ENCODE measurements around the gene BCKDHB. TPM values are rescaled to one million over a fixed set of nuclear protein-coding genes. Genes with fewer than 3 reads are reported as not detected.

BCKDHB gene
- total RNA-seq, 1 experiment from 2014 or later, result 16.4 TPM

DNA sequence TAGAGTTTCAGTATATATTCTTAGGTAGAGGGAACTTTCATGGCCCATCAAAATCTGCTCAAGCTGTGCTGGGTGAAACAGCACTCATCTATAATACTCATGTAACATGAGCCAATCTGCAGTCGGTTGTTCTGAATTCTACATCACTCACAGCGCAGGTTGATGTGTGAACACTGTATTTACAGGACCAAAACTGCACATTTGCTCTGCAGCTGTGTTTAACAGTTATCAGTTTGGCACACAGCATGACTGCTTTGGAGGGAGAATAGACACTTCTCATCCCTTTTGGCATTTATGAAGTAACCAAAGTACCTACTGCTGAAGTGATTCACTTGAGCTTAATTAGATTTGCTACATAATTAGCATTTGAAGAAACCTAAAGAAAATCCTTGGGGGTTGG, 225.1 kb downstream of the BCKDHB start:
- ChIA-PET POLR2A (no interaction called here), CTCF (no interaction called here)
- DNase-seq (ENCODE audit: low read depth, low spot score) (no peak), ATAC-seq (no peak)
- intact Hi-C loops (cut with micrococcal nuclease; ENCODE audit: unreplicated experiment) (no loop called here), in situ Hi-C loops (cut with HindIII; ENCODE audit: low pct_unique_long_range_greater_than_20kb, low sequenced_read_pairs) (no loop called here)
- no peaks in the 10 kb centered on the region for H3K27me3 ChIP-seq (ENCODE audit: control insufficient read depth, insufficient read depth, low read length)
- no peaks in the 10 kb centered on the region for H3K9me3 ChIP-seq (ENCODE audit: control insufficient read depth, insufficient read depth, low read depth, low read length)
- BruUV-seq (replicated peaks), result no TSS peak
- no peaks in the 10 kb centered on the region for H3K36me3 ChIP-seq (ENCODE audit: control insufficient read depth, insufficient read depth, low read length)
- TF ChIP-seq, protein P1, sequence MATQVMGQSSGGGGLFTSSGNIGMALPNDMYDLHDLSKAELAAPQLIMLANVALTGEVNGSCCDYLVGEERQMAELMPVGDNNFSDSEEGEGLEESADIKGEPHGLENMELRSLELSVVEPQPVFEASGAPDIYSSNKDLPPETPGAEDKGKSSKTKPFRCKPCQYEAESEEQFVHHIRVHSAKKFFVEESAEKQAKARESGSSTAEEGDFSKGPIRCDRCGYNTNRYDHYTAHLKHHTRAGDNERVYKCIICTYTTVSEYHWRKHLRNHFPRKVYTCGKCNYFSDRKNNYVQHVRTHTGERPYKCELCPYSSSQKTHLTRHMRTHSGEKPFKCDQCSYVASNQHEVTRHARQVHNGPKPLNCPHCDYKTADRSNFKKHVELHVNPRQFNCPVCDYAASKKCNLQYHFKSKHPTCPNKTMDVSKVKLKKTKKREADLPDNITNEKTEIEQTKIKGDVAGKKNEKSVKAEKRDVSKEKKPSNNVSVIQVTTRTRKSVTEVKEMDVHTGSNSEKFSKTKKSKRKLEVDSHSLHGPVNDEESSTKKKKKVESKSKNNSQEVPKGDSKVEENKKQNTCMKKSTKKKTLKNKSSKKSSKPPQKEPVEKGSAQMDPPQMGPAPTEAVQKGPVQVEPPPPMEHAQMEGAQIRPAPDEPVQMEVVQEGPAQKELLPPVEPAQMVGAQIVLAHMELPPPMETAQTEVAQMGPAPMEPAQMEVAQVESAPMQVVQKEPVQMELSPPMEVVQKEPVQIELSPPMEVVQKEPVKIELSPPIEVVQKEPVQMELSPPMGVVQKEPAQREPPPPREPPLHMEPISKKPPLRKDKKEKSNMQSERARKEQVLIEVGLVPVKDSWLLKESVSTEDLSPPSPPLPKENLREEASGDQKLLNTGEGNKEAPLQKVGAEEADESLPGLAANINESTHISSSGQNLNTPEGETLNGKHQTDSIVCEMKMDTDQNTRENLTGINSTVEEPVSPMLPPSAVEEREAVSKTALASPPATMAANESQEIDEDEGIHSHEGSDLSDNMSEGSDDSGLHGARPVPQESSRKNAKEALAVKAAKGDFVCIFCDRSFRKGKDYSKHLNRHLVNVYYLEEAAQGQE (IDR thresholded peaks at IDR 0.05; ENCODE audit: insufficient read depth in 1 of 2, low read depth in 2 of 2, low read length in 1 of 2), result no peak
- TF ChIP-seq SIN3A (IDR thresholded peaks at IDR 0.05; ENCODE audit: borderline replicate concordance, insufficient read depth, low read depth, low read length) (no peak), TCF7L2 (IDR thresholded peaks at IDR 0.05; ENCODE audit: low read depth, low read length) (no peak), POLR2AphosphoS5 (IDR thresholded peaks at IDR 0.05; ENCODE audit: low read depth, low read length) (no peak)
- TF ChIP-seq, protein P2, sequence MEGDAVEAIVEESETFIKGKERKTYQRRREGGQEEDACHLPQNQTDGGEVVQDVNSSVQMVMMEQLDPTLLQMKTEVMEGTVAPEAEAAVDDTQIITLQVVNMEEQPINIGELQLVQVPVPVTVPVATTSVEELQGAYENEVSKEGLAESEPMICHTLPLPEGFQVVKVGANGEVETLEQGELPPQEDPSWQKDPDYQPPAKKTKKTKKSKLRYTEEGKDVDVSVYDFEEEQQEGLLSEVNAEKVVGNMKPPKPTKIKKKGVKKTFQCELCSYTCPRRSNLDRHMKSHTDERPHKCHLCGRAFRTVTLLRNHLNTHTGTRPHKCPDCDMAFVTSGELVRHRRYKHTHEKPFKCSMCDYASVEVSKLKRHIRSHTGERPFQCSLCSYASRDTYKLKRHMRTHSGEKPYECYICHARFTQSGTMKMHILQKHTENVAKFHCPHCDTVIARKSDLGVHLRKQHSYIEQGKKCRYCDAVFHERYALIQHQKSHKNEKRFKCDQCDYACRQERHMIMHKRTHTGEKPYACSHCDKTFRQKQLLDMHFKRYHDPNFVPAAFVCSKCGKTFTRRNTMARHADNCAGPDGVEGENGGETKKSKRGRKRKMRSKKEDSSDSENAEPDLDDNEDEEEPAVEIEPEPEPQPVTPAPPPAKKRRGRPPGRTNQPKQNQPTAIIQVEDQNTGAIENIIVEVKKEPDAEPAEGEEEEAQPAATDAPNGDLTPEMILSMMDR (IDR thresholded peaks at IDR 0.05), result no peak
- H3K27ac ChIP-seq (ENCODE audit: low read length), result no peak overlapping the region
- no peak overlapping the region for H3K4me3 ChIP-seq (ENCODE audit: low read depth in 2 of 2, low read length in 2 of 2)
- no peaks in the 10 kb centered on the region for H3K4me1 ChIP-seq (ENCODE audit: control insufficient read depth, insufficient read depth, low read length)

DNA sequence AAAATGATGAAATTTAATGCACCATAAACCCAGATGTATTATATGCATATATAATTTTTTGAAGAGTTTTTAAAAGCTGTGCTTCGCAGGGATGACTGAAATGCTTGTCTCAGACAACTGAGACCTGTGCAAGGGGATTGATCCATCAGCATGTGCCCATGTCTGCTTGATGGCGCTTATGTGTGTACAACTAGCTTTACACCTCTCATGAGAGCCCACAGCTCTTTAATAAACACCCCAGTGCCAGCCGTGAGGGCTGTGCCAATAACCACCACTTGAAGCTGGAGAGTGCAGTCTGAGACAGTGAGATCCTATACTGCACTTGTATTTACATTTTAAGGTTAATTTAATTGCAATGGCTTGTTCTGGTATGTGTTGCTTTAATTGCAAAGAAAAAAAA, 225.5 kb downstream of the BCKDHB start:
- Histone ChIP-seq H3K27ac (ENCODE audit: low read length) (no peak overlapping the region), H3K9me3 (ENCODE audit: control insufficient read depth, insufficient read depth, low read depth, low read length) (no peaks in the 10 kb centered on the region), H3K4me3 (ENCODE audit: low read depth in 2 of 2, low read length in 2 of 2) (no peak overlapping the region), H3K4me1 (ENCODE audit: control insufficient read depth, insufficient read depth, low read length) (no peaks in the 10 kb centered on the region), H3K27me3 (ENCODE audit: control insufficient read depth, insufficient read depth, low read length) (no peaks in the 10 kb centered on the region), H3K36me3 (ENCODE audit: control insufficient read depth, insufficient read depth, low read length) (no peaks in the 10 kb centered on the region)
- CTCF ChIA-PET, result no interaction called here
- POLR2A ChIA-PET, result no interaction called here
- no TSS peak for BruUV-seq (replicated peaks)
- in situ Hi-C loops (cut with HindIII; ENCODE audit: low pct_unique_long_range_greater_than_20kb, low sequenced_read_pairs) (no loop called here), intact Hi-C loops (cut with micrococcal nuclease; ENCODE audit: unreplicated experiment) (no loop called here)
- TF ChIP-seq TCF7L2 (IDR thresholded peaks at IDR 0.05; ENCODE audit: low read depth, low read length), result no peak
- TF ChIP-seq, protein P1 (IDR thresholded peaks at IDR 0.05; ENCODE audit: insufficient read depth in 1 of 2, low read depth in 2 of 2, low read length in 1 of 2), result no peak
- TF ChIP-seq, protein P2 (IDR thresholded peaks at IDR 0.05), result no peak
- TF ChIP-seq SIN3A (IDR thresholded peaks at IDR 0.05; ENCODE audit: borderline replicate concordance, insufficient read depth, low read depth, low read length), result no peak
- no peak for TF ChIP-seq POLR2AphosphoS5 (IDR thresholded peaks at IDR 0.05; ENCODE audit: low read depth, low read length)
- no peak for DNase-seq (ENCODE audit: low read depth, low spot score)
- ATAC-seq, result no peak
